DOHH2 (cell line): ENCODE measurements around the gene CCDC74B.
"Not testable (repeated sequence)": the region's sequence is repeated elsewhere in the genome, so short reads cannot be mapped to it uniquely, and the experiment has no call there.

Experiments used
- EZH2phosphoT487 ChIP-seq: fragments of 200-600 bp; sonication (generic); IDR thresholded peaks from 2 replicates; pipeline ENCODE4 v1.6.1; 2017; ENCODE audit warnings: borderline replicate concordance, mild to moderate bottlenecking, antibody characterized with exemption, low read length, moderate library complexity, mixed read lengths
- TF ChIP-seq, protein P1 (sequence below): fragments of 200-600 bp; sonication (generic); IDR thresholded peaks from one replicate; pipeline ENCODE4 v1.5.1; 2014; ENCODE audit warnings: antibody characterized with exemption, mild to moderate bottlenecking, low read depth, low read length; ENCODE audit not compliant: poor library complexity, severe bottlenecking

GRCh38 chr2:130181880-130182682 is 37.2 kb upstream of the CCDC74B start, which contains the start of gene MZT2B:
- TF ChIP-seq, protein P1, sequence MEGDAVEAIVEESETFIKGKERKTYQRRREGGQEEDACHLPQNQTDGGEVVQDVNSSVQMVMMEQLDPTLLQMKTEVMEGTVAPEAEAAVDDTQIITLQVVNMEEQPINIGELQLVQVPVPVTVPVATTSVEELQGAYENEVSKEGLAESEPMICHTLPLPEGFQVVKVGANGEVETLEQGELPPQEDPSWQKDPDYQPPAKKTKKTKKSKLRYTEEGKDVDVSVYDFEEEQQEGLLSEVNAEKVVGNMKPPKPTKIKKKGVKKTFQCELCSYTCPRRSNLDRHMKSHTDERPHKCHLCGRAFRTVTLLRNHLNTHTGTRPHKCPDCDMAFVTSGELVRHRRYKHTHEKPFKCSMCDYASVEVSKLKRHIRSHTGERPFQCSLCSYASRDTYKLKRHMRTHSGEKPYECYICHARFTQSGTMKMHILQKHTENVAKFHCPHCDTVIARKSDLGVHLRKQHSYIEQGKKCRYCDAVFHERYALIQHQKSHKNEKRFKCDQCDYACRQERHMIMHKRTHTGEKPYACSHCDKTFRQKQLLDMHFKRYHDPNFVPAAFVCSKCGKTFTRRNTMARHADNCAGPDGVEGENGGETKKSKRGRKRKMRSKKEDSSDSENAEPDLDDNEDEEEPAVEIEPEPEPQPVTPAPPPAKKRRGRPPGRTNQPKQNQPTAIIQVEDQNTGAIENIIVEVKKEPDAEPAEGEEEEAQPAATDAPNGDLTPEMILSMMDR: peak; percentile 55
- not testable (repeated sequence) for TF ChIP-seq EZH2phosphoT487
